B cell (primary cell): ENCODE measurements around the gene ANKRD49. TPM values are rescaled to one million over a fixed set of nuclear protein-coding genes. Genes with fewer than 3 reads are reported as not detected.

Experiments used
- ATAC-seq: fragments of 200-7000 bp; cut with Tn5 transposase; one replicate; pipeline ENCODE4 v1.10.0; 2021; ENCODE audit warnings: low read depth, mild to moderate bottlenecking, moderate number of reproducible peaks, moderate library complexity
- CTCF ChIA-PET: fragments of 350-600 bp; sonication (Branson Sonifier 250); formaldehyde crosslinking; loops from one replicate; lab custom pipeline; 2021; ENCODE audit warnings: antibody characterized with exemption, inconsistent platforms; lab: Charles Lee
- POLR2A ChIA-PET: fragments of 350-600 bp; sonication (Branson Sonifier 250); formaldehyde crosslinking; loops from one replicate; lab custom pipeline; 2021; ENCODE audit warnings: antibody characterized with exemption; lab: Charles Lee
- DNase-seq: peaks from one replicate; pipeline ENCODE4 v3.0.0; 2013
- H2AFZ ChIP-seq: 2 replicates; pipeline ENCODE4 v1.6.1; 2012; ENCODE audit warnings: mild to moderate bottlenecking, low read depth, low read length; ENCODE audit not compliant: insufficient read depth, poor library complexity, severe bottlenecking
- H3K27ac ChIP-seq, 2 donors: 1 replicate in 1 of 2; 2 replicates in 1 of 2; pipeline ENCODE4 v1.5.1; 2012 to 2013; ENCODE audit warnings: low read length in 2 of 2, mild to moderate bottlenecking in 2 of 2, moderate library complexity in 1 of 2
- H3K27me3 ChIP-seq, 4 experiments: fragments of 200-600 bp in 1 of 4; sonication (generic) in 1 of 4; replicated peaks in 1 of 4; 1 replicate in 2 of 4; 2 replicates in 2 of 4; pipeline versions ENCODE4 v1.6.1 to v1.7.0; 2013 to 2016; ENCODE audit warnings: low read length in 3 of 4, mild to moderate bottlenecking in 2 of 4, mixed read lengths in 1 of 4, moderate library complexity in 1 of 4; ENCODE audit not compliant: insufficient read depth in 4 of 4, control insufficient read depth in 3 of 4; ENCODE audit errors: control extremely low read depth in 1 of 4
- H3K36me3 ChIP-seq, 2 experiments: replicated peaks in 1 of 2; 1 replicate in 1 of 2; 2 replicates in 1 of 2; pipeline versions ENCODE4 v1.6.1 to v1.7.1; 2013; ENCODE audit warnings: low read length in 1 of 2; ENCODE audit not compliant: insufficient read depth in 2 of 2, control insufficient read depth in 1 of 2; ENCODE audit errors: control extremely low read depth in 1 of 2, extremely low read depth in 1 of 2
- H3K4me1 ChIP-seq, 2 donors: fragments of 200-600 bp in 1 of 2; sonication (generic) in 1 of 2; 1 replicate in 1 of 2; 2 replicates in 1 of 2; pipeline versions ENCODE4 v1.5.1 to v1.6.1; 2013 to 2017; ENCODE audit warnings: low read length in 2 of 2; ENCODE audit not compliant: control insufficient read depth in 2 of 2, insufficient read depth in 2 of 2
- H3K4me2 ChIP-seq: replicated peaks from 2 replicates; pipeline ENCODE3; 2012; ENCODE audit warnings: mild to moderate bottlenecking, low read depth, low read length; ENCODE audit not compliant: poor library complexity, severe bottlenecking
- H3K4me3 ChIP-seq, 5 experiments: fragments of 200-600 bp in 1 of 5; sonication (generic) in 1 of 5; 1 replicate in 3 of 5; 2 replicates in 2 of 5; pipeline versions ENCODE4 v1.5.1 to v1.7.0; 2011 to 2016; ENCODE audit warnings: low read length in 4 of 5, mild to moderate bottlenecking in 4 of 5, low read depth in 2 of 5, control low read depth in 1 of 5, moderate library complexity in 1 of 5; ENCODE audit not compliant: insufficient read depth in 1 of 5; ENCODE audit errors: control extremely low read depth in 1 of 5, extremely low read depth in 1 of 5
- H3K79me2 ChIP-seq: fragments of 200-600 bp; sonication (generic); one replicate; pipeline ENCODE4 v1.6.0; 2016; ENCODE audit warnings: low read length; ENCODE audit not compliant: control insufficient read depth, insufficient read depth
- H3K9ac ChIP-seq: fragments of 200-600 bp; sonication (generic); 2 replicates; pipeline ENCODE4 v1.6.1; 2017; ENCODE audit warnings: mild to moderate bottlenecking, low read length, moderate library complexity
- H3K9me3 ChIP-seq, 3 donors: one replicate each; pipeline versions ENCODE4 v1.6.1 to v1.7.1; 2013; ENCODE audit warnings: low read length in 2 of 3; ENCODE audit not compliant: control insufficient read depth in 2 of 3, insufficient read depth in 1 of 3; ENCODE audit errors: control extremely low read depth in 1 of 3
- H4K20me1 ChIP-seq: 2 replicates; pipeline ENCODE4 v1.6.0; 2012; ENCODE audit warnings: mild to moderate bottlenecking, low read length; ENCODE audit not compliant: insufficient read depth, control insufficient read depth, poor library complexity, severe bottlenecking
- H3K27ac Mint-ChIP-seq: one replicate; pipeline ENCODE4 v1.8.0; 2021; ENCODE audit warnings: mixed read lengths
- H3K27me3 Mint-ChIP-seq: one replicate; pipeline ENCODE4 v1.8.0; 2021; ENCODE audit warnings: mixed read lengths
- H3K4me1 Mint-ChIP-seq: one replicate; pipeline ENCODE4 v1.8.0; 2021; ENCODE audit warnings: mixed read lengths
- H3K4me3 Mint-ChIP-seq: one replicate; pipeline ENCODE4 v1.8.0; 2021; ENCODE audit warnings: mixed read lengths
- H3K9me3 Mint-ChIP-seq: one replicate; pipeline ENCODE4 v1.8.0; 2022; ENCODE audit warnings: mixed read lengths; ENCODE audit not compliant: insufficient read depth
- EZH2 ChIP-seq: IDR thresholded peaks from 2 replicates; pipeline ENCODE4 v1.6.1; 2012; ENCODE audit warnings: borderline replicate concordance, low read depth, mild to moderate bottlenecking, moderate library complexity, low read length; ENCODE audit not compliant: insufficient read depth, poor library complexity, severe bottlenecking
- WGBS: methylation state at CpG from one replicate; pipeline ENCODE4 v1.1.5; 2013; ENCODE audit warnings: missing lambda C conversion rate; ENCODE audit not compliant: insufficient coverage; 5-methylcytosine and 5-hydroxymethylcytosine counted together
- intact Hi-C: fragments of 100-400 bp; cut with micrococcal nuclease; formaldehyde crosslinking; loops from one replicate; pipeline ENCODE4 v1.10.0; 2022
- polyA plus RNA-seq: library from polyadenylated mRNA; depleted of rRNA; stranded (reverse); fragments of >200 nt; gene quantifications from 2 replicates; pipeline ENCODE4 v1.2.3, GENCODE V29; 2012
- total RNA-seq, 2 donors: library from RNA; stranded (reverse); fragments of 120-200 nt in 1 of 2; gene quantifications; 1 replicate in 1 of 2; 2 replicates in 1 of 2; pipeline versions ENCODE4 v1.2.3 to v1.2.4, GENCODE V29; 2013 to 2022
- TF ChIP-seq, protein P1 (sequence below): fragments of 200-600 bp; IDR thresholded peaks from one replicate; pipeline ENCODE4 v1.8.0; 2022; ENCODE audit warnings: antibody characterized with exemption, mild to moderate bottlenecking

ANKRD49 gene
- total and polyA plus RNA-seq, 2 donors (not counting 1 experiment from before 2014, with no cell fraction given), result 21.3 to 51.4 TPM

DNA sequence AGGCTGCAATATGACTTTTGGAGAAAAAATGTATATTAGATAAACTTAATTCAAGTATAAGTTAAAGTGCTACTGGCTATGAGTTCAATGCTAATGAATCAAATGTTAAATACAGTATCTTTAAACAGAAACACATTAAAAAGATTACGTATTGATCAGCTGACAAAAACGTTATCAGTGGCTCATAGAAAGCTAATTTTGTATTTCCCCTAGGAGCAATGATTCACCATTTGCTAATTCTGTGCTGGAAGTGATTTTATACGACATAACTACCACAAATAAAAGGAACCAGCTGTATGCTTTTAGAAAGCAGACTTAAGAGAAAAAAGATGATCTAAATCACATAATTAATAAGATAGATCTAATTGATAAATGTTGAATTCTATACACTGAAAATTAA is 43.7 kb upstream of the ANKRD49 start:
- no peaks in the 10 kb centered on the region for H3K4me1 Mint-ChIP-seq
- peaks cover 2% of the 10 kb centered on the region for H3K9me3 Mint-ChIP-seq
- H3K4me3 Mint-ChIP-seq, result no peak overlapping the region
- intact Hi-C loops, result no loop called here
- Histone ChIP-seq H3K4me1 (no peaks in the 10 kb centered on the region), H3K9ac (no peak overlapping the region), H2AFZ (no peak overlapping the region), H3K4me3 (no peak overlapping the region), H4K20me1 (no peaks in the 10 kb centered on the region), H3K9me3 (no peaks in the 10 kb centered on the region), H3K79me2 (no peaks in the 10 kb centered on the region), H3K27ac (no peak overlapping the region), H3K4me2 (no peak overlapping the region), H3K36me3 (peaks cover 9 to 16% of the 10 kb centered on the region in 2 experiments), H3K27me3 (no peaks in the 10 kb centered on the region)
- CTCF ChIA-PET, result interaction anchor here (0.9 kb wide), 1 partner anchor 52 kb away, joined by 3 read pairs; no protein-coding TSS in a partner anchor
- ATAC-seq, result no peak
- no peak overlapping the region for H3K27ac Mint-ChIP-seq
- POLR2A ChIA-PET, result no interaction called here
- WGBS, result no CpG with 5 or more reads among the region's 3 CpGs
- no peak for TF ChIP-seq EZH2
- TF ChIP-seq, protein P1, sequence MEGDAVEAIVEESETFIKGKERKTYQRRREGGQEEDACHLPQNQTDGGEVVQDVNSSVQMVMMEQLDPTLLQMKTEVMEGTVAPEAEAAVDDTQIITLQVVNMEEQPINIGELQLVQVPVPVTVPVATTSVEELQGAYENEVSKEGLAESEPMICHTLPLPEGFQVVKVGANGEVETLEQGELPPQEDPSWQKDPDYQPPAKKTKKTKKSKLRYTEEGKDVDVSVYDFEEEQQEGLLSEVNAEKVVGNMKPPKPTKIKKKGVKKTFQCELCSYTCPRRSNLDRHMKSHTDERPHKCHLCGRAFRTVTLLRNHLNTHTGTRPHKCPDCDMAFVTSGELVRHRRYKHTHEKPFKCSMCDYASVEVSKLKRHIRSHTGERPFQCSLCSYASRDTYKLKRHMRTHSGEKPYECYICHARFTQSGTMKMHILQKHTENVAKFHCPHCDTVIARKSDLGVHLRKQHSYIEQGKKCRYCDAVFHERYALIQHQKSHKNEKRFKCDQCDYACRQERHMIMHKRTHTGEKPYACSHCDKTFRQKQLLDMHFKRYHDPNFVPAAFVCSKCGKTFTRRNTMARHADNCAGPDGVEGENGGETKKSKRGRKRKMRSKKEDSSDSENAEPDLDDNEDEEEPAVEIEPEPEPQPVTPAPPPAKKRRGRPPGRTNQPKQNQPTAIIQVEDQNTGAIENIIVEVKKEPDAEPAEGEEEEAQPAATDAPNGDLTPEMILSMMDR, result no peak
- no peaks in the 10 kb centered on the region for H3K27me3 Mint-ChIP-seq
- DNase-seq, result no peak

DNA sequence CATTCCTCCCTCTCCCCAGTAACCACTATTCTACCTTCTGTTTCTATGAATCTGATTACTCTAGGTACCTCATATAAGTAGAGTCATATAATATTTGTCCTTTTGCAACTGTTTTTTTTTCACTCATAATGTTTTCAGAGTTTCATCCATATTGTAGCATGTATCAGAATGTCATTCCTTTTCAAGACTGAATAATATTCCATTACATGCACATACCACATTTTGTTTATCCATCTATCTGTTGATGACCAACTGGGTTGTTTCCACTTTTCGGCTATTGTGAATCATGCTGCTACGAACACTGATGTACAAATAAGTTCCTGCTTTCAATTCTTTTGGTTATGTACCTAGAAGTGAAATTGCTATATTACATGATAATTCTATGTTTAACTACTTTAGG is 40.8 kb upstream of the ANKRD49 start:
- DNase-seq (no peak), ATAC-seq (no peak)
- no peak overlapping the region for H3K4me2 ChIP-seq
- no peaks in the 10 kb centered on the region for H3K4me1 ChIP-seq
- no peaks in the 10 kb centered on the region for H4K20me1 ChIP-seq
- H2AFZ ChIP-seq, result no peak overlapping the region
- no peaks in the 10 kb centered on the region for H3K27me3 Mint-ChIP-seq
- no peak overlapping the region for H3K9ac ChIP-seq
- ChIA-PET CTCF (no interaction called here), POLR2A (no interaction called here)
- H3K27me3 ChIP-seq, result no peaks in the 10 kb centered on the region
- H3K27ac ChIP-seq, result no peak overlapping the region
- intact Hi-C loops, result no loop called here
- H3K4me3 ChIP-seq, result no peak overlapping the region
- H3K36me3 ChIP-seq, result peaks cover 6 to 8% of the 10 kb centered on the region in 2 experiments
- no peak overlapping the region for H3K4me3 Mint-ChIP-seq
- TF ChIP-seq EZH2, result no peak
- TF ChIP-seq, protein P1, result no peak
- no peak overlapping the region for H3K27ac Mint-ChIP-seq
- H3K4me1 Mint-ChIP-seq, result no peaks in the 10 kb centered on the region
- H3K79me2 ChIP-seq, result no peaks in the 10 kb centered on the region
- WGBS, result no CpG with 5 or more reads among the region's 2 CpGs
- H3K9me3 ChIP-seq, result no peaks in the 10 kb centered on the region
- H3K9me3 Mint-ChIP-seq, result peaks cover 2% of the 10 kb centered on the region
